ENCODE measurements around the gene NCF1. TPM values are rescaled to one million over a fixed set of nuclear protein-coding genes. Genes with fewer than 3 reads are reported as not detected.
"Not testable (repeated sequence)": the region's sequence is repeated elsewhere in the genome, so short reads cannot be mapped to it uniquely, and the experiment has no call there.

The NCF1 gene
- total and polyA plus RNA-seq, 2 donors (not counting 1 experiment from before 2014, with no cell fraction given): 189 to 643 TPM

GRCh38 chr7:74739974-74740703 lies 33.7 kb upstream of the NCF1 start:
- H3K4me3 ChIP-seq (ENCODE audit: control extremely low read depth in 1 of 5, extremely low read depth in 1 of 5, insufficient read depth in 1 of 5, low read depth in 2 of 5, low read length in 4 of 5); ATAC-seq (ENCODE audit: low read depth); H3K9ac ChIP-seq (ENCODE audit: low read length); H3K36me3 ChIP-seq (replicated peaks in 1 of 2; ENCODE audit: control extremely low read depth in 1 of 2, control insufficient read depth in 1 of 2, extremely low read depth in 1 of 2, insufficient read depth in 2 of 2, low read length in 1 of 2); H3K27me3 ChIP-seq (replicated peaks in 1 of 4; ENCODE audit: control extremely low read depth in 1 of 4, control insufficient read depth in 3 of 4, insufficient read depth in 4 of 4, low read length in 3 of 4); H4K20me1 ChIP-seq (ENCODE audit: control insufficient read depth, insufficient read depth, low read length, poor library complexity, severe bottlenecking); DNase-seq; H3K27me3 Mint-ChIP-seq; intact Hi-C loops (cut with micrococcal nuclease); H3K4me2 ChIP-seq (replicated peaks; ENCODE audit: low read depth, low read length, poor library complexity, severe bottlenecking); H3K27ac Mint-ChIP-seq; H3K9me3 ChIP-seq (ENCODE audit: control extremely low read depth in 1 of 3, control insufficient read depth in 2 of 3, insufficient read depth in 1 of 3, low read length in 2 of 3); H3K27ac ChIP-seq (ENCODE audit: low read length in 2 of 2); POLR2A ChIA-PET; H3K4me3 Mint-ChIP-seq; CTCF ChIA-PET; H3K4me1 Mint-ChIP-seq; H2AFZ ChIP-seq (ENCODE audit: insufficient read depth, low read depth, low read length, poor library complexity, severe bottlenecking); H3K9me3 Mint-ChIP-seq (ENCODE audit: insufficient read depth); H3K79me2 ChIP-seq (ENCODE audit: control insufficient read depth, insufficient read depth, low read length); H3K4me1 ChIP-seq (ENCODE audit: control insufficient read depth in 2 of 2, insufficient read depth in 2 of 2, low read length in 2 of 2): not testable (repeated sequence)
- WGBS (ENCODE audit: insufficient coverage): no CpG with 5 or more reads among the region's 14 CpGs

GRCh38 chr7:74743936-74744557 lies 29.8 kb upstream of the NCF1 start:
- H3K9me3 Mint-ChIP-seq (ENCODE audit: insufficient read depth); H3K79me2 ChIP-seq (ENCODE audit: control insufficient read depth, insufficient read depth, low read length); H3K27ac ChIP-seq (ENCODE audit: low read length in 2 of 2); ATAC-seq (ENCODE audit: low read depth); H3K27me3 ChIP-seq (replicated peaks in 1 of 4; ENCODE audit: control extremely low read depth in 1 of 4, control insufficient read depth in 3 of 4, insufficient read depth in 4 of 4, low read length in 3 of 4); intact Hi-C loops (cut with micrococcal nuclease); H4K20me1 ChIP-seq (ENCODE audit: control insufficient read depth, insufficient read depth, low read length, poor library complexity, severe bottlenecking); H3K27ac Mint-ChIP-seq; H3K9me3 ChIP-seq (ENCODE audit: control extremely low read depth in 1 of 3, control insufficient read depth in 2 of 3, insufficient read depth in 1 of 3, low read length in 2 of 3); H3K4me1 Mint-ChIP-seq; H3K4me3 ChIP-seq (ENCODE audit: control extremely low read depth in 1 of 5, extremely low read depth in 1 of 5, insufficient read depth in 1 of 5, low read depth in 2 of 5, low read length in 4 of 5); H3K36me3 ChIP-seq (replicated peaks in 1 of 2; ENCODE audit: control extremely low read depth in 1 of 2, control insufficient read depth in 1 of 2, extremely low read depth in 1 of 2, insufficient read depth in 2 of 2, low read length in 1 of 2); H3K27me3 Mint-ChIP-seq; H3K4me2 ChIP-seq (replicated peaks; ENCODE audit: low read depth, low read length, poor library complexity, severe bottlenecking); H3K4me3 Mint-ChIP-seq; H3K4me1 ChIP-seq (ENCODE audit: control insufficient read depth in 2 of 2, insufficient read depth in 2 of 2, low read length in 2 of 2); H3K9ac ChIP-seq (ENCODE audit: low read length); CTCF ChIA-PET; H2AFZ ChIP-seq (ENCODE audit: insufficient read depth, low read depth, low read length, poor library complexity, severe bottlenecking); POLR2A ChIA-PET; DNase-seq: not testable (repeated sequence)
- no CpG with 5 or more reads among the region's 9 CpGs for WGBS (ENCODE audit: insufficient coverage)

DNA sequence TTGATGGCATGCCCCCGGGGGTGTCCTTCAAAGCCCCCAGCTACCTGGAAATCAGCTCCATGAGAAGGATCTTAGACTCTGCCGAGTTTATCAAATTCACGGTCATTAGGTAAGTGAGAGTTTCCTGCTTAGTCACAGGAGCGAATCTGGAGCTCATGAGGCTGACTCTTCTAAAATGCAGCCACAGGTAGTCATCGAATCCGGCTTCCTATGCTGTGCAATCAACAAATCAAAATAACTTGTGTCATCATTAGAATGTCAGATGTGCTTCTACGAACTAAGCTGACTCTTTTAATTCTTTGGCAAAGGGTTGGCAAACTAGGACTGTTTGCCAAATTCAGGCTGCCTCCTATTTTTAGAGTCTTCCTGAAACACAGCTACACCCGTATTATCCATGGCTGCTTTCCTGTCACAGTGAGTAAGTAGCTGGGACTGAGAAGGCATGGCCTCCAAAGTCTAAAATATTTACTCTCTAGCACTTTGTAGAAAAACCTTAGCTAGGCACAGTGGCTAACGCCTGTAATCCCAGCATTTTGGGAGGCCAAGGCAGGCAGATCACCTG lies 19.8 kb upstream of the NCF1 start:
- H3K4me3 ChIP-seq (ENCODE audit: control extremely low read depth in 1 of 5, extremely low read depth in 1 of 5, insufficient read depth in 1 of 5, low read depth in 2 of 5, low read length in 4 of 5); CTCF ChIA-PET; H3K4me2 ChIP-seq (replicated peaks; ENCODE audit: low read depth, low read length, poor library complexity, severe bottlenecking); ATAC-seq (ENCODE audit: low read depth); H3K79me2 ChIP-seq (ENCODE audit: control insufficient read depth, insufficient read depth, low read length); H3K27ac ChIP-seq (ENCODE audit: low read length in 2 of 2); H3K4me3 Mint-ChIP-seq; H3K9me3 ChIP-seq (ENCODE audit: control extremely low read depth in 1 of 3, control insufficient read depth in 2 of 3, insufficient read depth in 1 of 3, low read length in 2 of 3); H3K4me1 ChIP-seq (ENCODE audit: control insufficient read depth in 2 of 2, insufficient read depth in 2 of 2, low read length in 2 of 2); DNase-seq; POLR2A ChIA-PET; H3K27me3 Mint-ChIP-seq; H3K9ac ChIP-seq (ENCODE audit: low read length); H3K4me1 Mint-ChIP-seq; intact Hi-C loops (cut with micrococcal nuclease); H3K27me3 ChIP-seq (replicated peaks in 1 of 4; ENCODE audit: control extremely low read depth in 1 of 4, control insufficient read depth in 3 of 4, insufficient read depth in 4 of 4, low read length in 3 of 4); H3K9me3 Mint-ChIP-seq (ENCODE audit: insufficient read depth); H4K20me1 ChIP-seq (ENCODE audit: control insufficient read depth, insufficient read depth, low read length, poor library complexity, severe bottlenecking); H3K27ac Mint-ChIP-seq; H2AFZ ChIP-seq (ENCODE audit: insufficient read depth, low read depth, low read length, poor library complexity, severe bottlenecking); H3K36me3 ChIP-seq (replicated peaks in 1 of 2; ENCODE audit: control extremely low read depth in 1 of 2, control insufficient read depth in 1 of 2, extremely low read depth in 1 of 2, insufficient read depth in 2 of 2, low read length in 1 of 2): not testable (repeated sequence)
- no CpG with 5 or more reads among the region's 9 CpGs for WGBS (ENCODE audit: insufficient coverage)

GRCh38 chr7:74756673-74757072 lies 17.1 kb upstream of the NCF1 start:
- H2AFZ ChIP-seq (ENCODE audit: insufficient read depth, low read depth, low read length, poor library complexity, severe bottlenecking); H3K27ac ChIP-seq (ENCODE audit: low read length in 2 of 2); H3K4me1 ChIP-seq (ENCODE audit: control insufficient read depth in 2 of 2, insufficient read depth in 2 of 2, low read length in 2 of 2); DNase-seq; H3K4me3 Mint-ChIP-seq; POLR2A ChIA-PET; CTCF ChIA-PET; H3K4me3 ChIP-seq (ENCODE audit: control extremely low read depth in 1 of 5, extremely low read depth in 1 of 5, insufficient read depth in 1 of 5, low read depth in 2 of 5, low read length in 4 of 5); H3K9ac ChIP-seq (ENCODE audit: low read length); H3K27ac Mint-ChIP-seq; H3K9me3 ChIP-seq (ENCODE audit: control extremely low read depth in 1 of 3, control insufficient read depth in 2 of 3, insufficient read depth in 1 of 3, low read length in 2 of 3); H3K79me2 ChIP-seq (ENCODE audit: control insufficient read depth, insufficient read depth, low read length); H3K27me3 ChIP-seq (replicated peaks in 1 of 4; ENCODE audit: control extremely low read depth in 1 of 4, control insufficient read depth in 3 of 4, insufficient read depth in 4 of 4, low read length in 3 of 4); H3K9me3 Mint-ChIP-seq (ENCODE audit: insufficient read depth); intact Hi-C loops (cut with micrococcal nuclease); ATAC-seq (ENCODE audit: low read depth); H4K20me1 ChIP-seq (ENCODE audit: control insufficient read depth, insufficient read depth, low read length, poor library complexity, severe bottlenecking); H3K4me2 ChIP-seq (replicated peaks; ENCODE audit: low read depth, low read length, poor library complexity, severe bottlenecking); H3K4me1 Mint-ChIP-seq; H3K27me3 Mint-ChIP-seq; H3K36me3 ChIP-seq (replicated peaks in 1 of 2; ENCODE audit: control extremely low read depth in 1 of 2, control insufficient read depth in 1 of 2, extremely low read depth in 1 of 2, insufficient read depth in 2 of 2, low read length in 1 of 2): not testable (repeated sequence)
- WGBS (ENCODE audit: insufficient coverage): no CpG with 5 or more reads among the region's 5 CpGs

Measured in B cell (primary cell).